OCI-LY1 (cell line): Measurements from ENCODE around the gene MBD3L3.
"Not testable (repeated sequence)": the region's sequence is repeated elsewhere in the genome, so short reads cannot be mapped to it uniquely, and the experiment has no call there.

Experiments used
- CTCF ChIP-seq: fragments of 200-600 bp; sonication (generic), shearing (Covaris generic); IDR thresholded peaks from 2 replicates; pipeline ENCODE4 v1.5.1; 2017; ENCODE audit warnings: mild to moderate bottlenecking, antibody characterized with exemption, low read length, moderate library complexity, mixed read lengths
- EZH2 ChIP-seq: fragments of 200-600 bp; sonication (generic), shearing (Covaris generic); IDR thresholded peaks from 2 replicates; pipeline ENCODE4 v1.8.0; 2017; ENCODE audit warnings: borderline replicate concordance, mixed run types, mild to moderate bottlenecking, antibody characterized with exemption, low read length, moderate library complexity, mixed read lengths

GRCh38 chr19:7058576-7058975 lies at the start of gene MBD3L3:
- not testable (repeated sequence) for TF ChIP-seq CTCF, EZH2
